IMR-90 (cell line): ENCODE measurements around the gene ERVK3-1. TPM values are rescaled to one million over a fixed set of nuclear protein-coding genes. Genes with fewer than 3 reads are reported as not detected.

ENCODE experiments used
- ATAC-seq: fragments of 200-7000 bp; cut with Tn5 transposase; 2 replicates; pipeline ENCODE4 v1.9.1; 2020; ENCODE audit warnings: low read depth, mild to moderate bottlenecking, moderate library complexity
- BruUV-seq: library from RNA; stranded (reverse); fragments of 400-500 nt; replicated peaks from 2 replicates; lab custom pipeline; 2021; lab: Mats Ljungman, UMichigan
- CTCF ChIA-PET: fragments of 300-600 bp; formaldehyde crosslinking; extraction: SDS; loops from one replicate; lab custom pipeline; 2021; ENCODE audit warnings: antibody characterized with exemption; lab: Yijun Ruan, JAX
- POLR2A ChIA-PET: fragments of 300-600 bp; sonication (Branson Sonifier 250); formaldehyde crosslinking; loops from one replicate; lab custom pipeline; 2022; ENCODE audit warnings: antibody characterized with exemption; ENCODE audit not compliant: unreplicated experiment; lab: Charles Lee
- DNase-seq: peaks from one replicate; pipeline ENCODE4 v3.0.0; 2013
- H2AFZ ChIP-seq: replicated peaks from 2 replicates; pipeline ENCODE3; 2013; ENCODE audit warnings: low read length, mild to moderate bottlenecking; ENCODE audit not compliant: poor library complexity
- H2AK5ac ChIP-seq: 2 replicates; pipeline ENCODE4 v1.6.1; 2013; ENCODE audit warnings: low read depth, low read length, inconsistent platforms
- H2AK9ac ChIP-seq: replicated peaks from 2 replicates; pipeline ENCODE3; 2013; ENCODE audit warnings: mild to moderate bottlenecking, low read depth, low read length, moderate library complexity; ENCODE audit not compliant: poor library complexity
- H2BK120ac ChIP-seq: 2 replicates; pipeline ENCODE4 v1.6.1; 2013; ENCODE audit warnings: low read depth, low read length, inconsistent platforms
- H2BK15ac ChIP-seq: 3 replicates; pipeline ENCODE4 v1.6.1; 2013; ENCODE audit warnings: low read depth, low read length, inconsistent platforms
- H2BK20ac ChIP-seq: 2 replicates; pipeline ENCODE4 v1.6.1; 2013; ENCODE audit warnings: low read depth, mild to moderate bottlenecking, inconsistent platforms, low read length, moderate library complexity
- H2BK5ac ChIP-seq: 2 replicates; pipeline ENCODE4 v1.6.1; 2013; ENCODE audit warnings: mild to moderate bottlenecking, low read depth, low read length, inconsistent platforms; ENCODE audit not compliant: poor library complexity, severe bottlenecking
- H3K14ac ChIP-seq: replicated peaks from 2 replicates; pipeline ENCODE4 v1.6.1; 2013; ENCODE audit warnings: low read depth, low read length, inconsistent platforms
- H3K18ac ChIP-seq: 2 replicates; pipeline ENCODE4 v1.6.1; 2013; ENCODE audit warnings: low read depth, low read length, control low read depth
- H3K23ac ChIP-seq: 2 replicates; pipeline ENCODE4 v1.6.1; 2013; ENCODE audit warnings: low read depth, low read length, inconsistent platforms
- H3K27ac ChIP-seq: 2 replicates; pipeline ENCODE4 v1.5.1; 2013; ENCODE audit warnings: mild to moderate bottlenecking, control low read depth, low read length; ENCODE audit not compliant: insufficient read depth
- H3K27me3 ChIP-seq: 2 replicates; pipeline ENCODE4 v1.6.1; 2013; ENCODE audit warnings: low read length; ENCODE audit not compliant: control insufficient read depth, insufficient read depth
- H3K36me3 ChIP-seq: 2 replicates; pipeline ENCODE4 v1.6.1; 2013; ENCODE audit warnings: low read length, mixed read lengths; ENCODE audit not compliant: control insufficient read depth, insufficient read depth
- H3K4ac ChIP-seq: 2 replicates; pipeline ENCODE4 v1.6.1; 2013; ENCODE audit warnings: low read depth, low read length, inconsistent platforms
- H3K4me1 ChIP-seq: 2 replicates; pipeline ENCODE4 v1.6.1; 2013; ENCODE audit warnings: low read length, mixed read lengths; ENCODE audit not compliant: control insufficient read depth, insufficient read depth
- H3K4me2 ChIP-seq: 2 replicates; pipeline ENCODE4 v1.6.1; 2013; ENCODE audit warnings: low read depth, mild to moderate bottlenecking, control low read depth, low read length, moderate library complexity
- H3K4me3 ChIP-seq: 2 replicates; pipeline ENCODE4 v1.5.1; 2013; ENCODE audit warnings: low read depth, mild to moderate bottlenecking, control low read depth, low read length, moderate library complexity; ENCODE audit not compliant: insufficient read depth
- H3K56ac ChIP-seq: 2 replicates; pipeline ENCODE4 v1.6.1; 2013; ENCODE audit warnings: low read length, inconsistent platforms; ENCODE audit not compliant: insufficient read depth; ENCODE audit errors: extremely low read depth
- H3K79me1 ChIP-seq, 2 experiments: 2 replicates each; pipeline ENCODE4 v1.6.1; 2013; ENCODE audit warnings: low read length in 2 of 2, inconsistent platforms in 1 of 2, low read depth in 1 of 2
- H3K9ac ChIP-seq: 2 replicates; pipeline ENCODE4 v1.6.1; 2013; ENCODE audit warnings: low read depth, low read length, control low read depth
- H3K9me1 ChIP-seq: 2 replicates; pipeline ENCODE4 v1.6.1; 2013; ENCODE audit warnings: low read length, inconsistent platforms; ENCODE audit not compliant: insufficient read depth
- H3K9me3 ChIP-seq: 2 replicates; pipeline ENCODE4 v1.6.1; 2013; ENCODE audit warnings: low read length; ENCODE audit not compliant: control insufficient read depth, insufficient read depth
- H4K20me1 ChIP-seq: 2 replicates; pipeline ENCODE4 v1.6.1; 2013; ENCODE audit warnings: low read length, inconsistent platforms; ENCODE audit not compliant: insufficient read depth
- H4K5ac ChIP-seq: 2 replicates; pipeline ENCODE4 v1.6.1; 2013; ENCODE audit warnings: mild to moderate bottlenecking, low read depth, low read length, control low read depth
- H4K8ac ChIP-seq, 2 experiments: 2 replicates each; pipeline ENCODE4 v1.6.1; 2013; ENCODE audit warnings: low read depth in 2 of 2, low read length in 2 of 2, control low read depth in 1 of 2, inconsistent platforms in 1 of 2
- H4K91ac ChIP-seq: 2 replicates; pipeline ENCODE4 v1.6.1; 2013; ENCODE audit warnings: low read depth, low read length, inconsistent platforms; ENCODE audit not compliant: insufficient read depth
- CEBPB ChIP-seq: IDR thresholded peaks from 2 replicates; pipeline ENCODE4 v1.6.1; 2012; ENCODE audit warnings: low read depth, low read length, improper control_type of control experiment
- CHD1 ChIP-seq: IDR thresholded peaks from 2 replicates; pipeline ENCODE4 v1.6.1; 2012; ENCODE audit warnings: low read depth, low read length, improper control_type of control experiment
- CTCF ChIP-seq: conservative IDR thresholded peaks from 2 replicates; pipeline ENCODE4 v1.5.1; 2012; ENCODE audit warnings: mild to moderate bottlenecking, low read depth, low read length, improper control_type of control experiment
- FOS ChIP-seq: fragments of 150-350 bp; IDR thresholded peaks from 2 replicates; pipeline ENCODE4 v1.6.1; 2016; ENCODE audit warnings: low read depth, low read length
- MAFK ChIP-seq: IDR thresholded peaks from 2 replicates; pipeline ENCODE4 v1.6.1; 2012; ENCODE audit warnings: low read depth, low read length, improper control_type of control experiment
- NFE2L2 ChIP-seq: fragments of 150-350 bp; IDR thresholded peaks from 2 replicates; pipeline ENCODE4 v1.6.1; 2016; ENCODE audit warnings: low read depth, mild to moderate bottlenecking, low read length
- RAD21 ChIP-seq: IDR thresholded peaks from 2 replicates; pipeline ENCODE4 v1.6.1; 2012; ENCODE audit warnings: low read length, improper control_type of control experiment
- WGBS, 2 experiments: methylation state at CpG; one replicate each; pipeline versions ENCODE4 v1.1.5 to v1.1.7; 2013; ENCODE audit warnings: missing lambda C conversion rate in 2 of 2; ENCODE audit not compliant: insufficient read length in 1 of 2; ENCODE audit errors: extremely low coverage in 2 of 2; 5-methylcytosine and 5-hydroxymethylcytosine counted together
- dilution Hi-C: fragments of 300-500 bp; cut with HindIII; formaldehyde crosslinking; loops from one replicate; pipeline ENCODE4 v1.14.3; 2018; ENCODE audit warnings: low sequenced_read_pairs; ENCODE audit not compliant: unreplicated experiment
- in situ Hi-C: fragments of 300-500 bp; cut with MboI; formaldehyde crosslinking; loops from 3 replicates; pipeline ENCODE4 v1.14.3; 2019; ENCODE audit warnings: low sequenced_read_pairs, inconsistent platforms, mixed read lengths
- intact Hi-C: fragments of 100-400 bp; cut with micrococcal nuclease; formaldehyde crosslinking; loops from 2 replicates; pipeline ENCODE4 v1.10.0; 2022
- polyA plus RNA-seq, 3 experiments: library from polyadenylated mRNA; depleted of rRNA; stranded (reverse); fragments of >200 nt; gene quantifications; 2 replicates each; pipeline ENCODE4 v1.2.3, GENCODE V29; 2012; ENCODE audit warnings: low replicate concordance in 1 of 3
- total RNA-seq: library from RNA; depleted of rRNA; stranded (reverse); fragments of >200 nt; gene quantifications from 2 replicates; pipeline ENCODE4 v1.2.3, GENCODE V29; 2012

The ERVK3-1 gene
- total and polyA plus RNA-seq, 2 of the 4 experiments (the other 2 are of a cell fraction), result 33.0 to 39.3 TPM

GRCh38 chr19:58355215-58355796, 50.1 kb downstream of the ERVK3-1 start:
- intact Hi-C loops (no loop called here), in situ Hi-C loops (no loop called here), dilution Hi-C loops (no loop called here)
- H3K4me2 ChIP-seq, result no peak overlapping the region
- H2AK9ac ChIP-seq, result no peak overlapping the region
- H3K18ac ChIP-seq, result no peak overlapping the region
- H3K9ac ChIP-seq, result no peak overlapping the region
- H4K91ac ChIP-seq, result no peak overlapping the region
- peaks cover 10% of the 10 kb centered on the region for H3K27me3 ChIP-seq
- WGBS, 2 experiments, result 85% methylated on average over 4 of the region's 10 CpGs; no CpG with 5 or more reads in 1 of the 2 experiments
- H3K23ac ChIP-seq, result no peak overlapping the region
- H2AFZ ChIP-seq, result no peak overlapping the region
- DNase-seq (no peak), ATAC-seq (no peak)
- no peak overlapping the region for H4K8ac ChIP-seq
- TF ChIP-seq FOS (no peak), RAD21 (no peak), CHD1 (no peak), CTCF (no peak), NFE2L2 (no peak), CEBPB (no peak), MAFK (no peak)
- no peak overlapping the region for H3K56ac ChIP-seq
- peaks cover 4% of the 10 kb centered on the region; the same call in 1 of the 2 replicates for H3K9me1 ChIP-seq
- H3K27ac ChIP-seq, result no peak overlapping the region
- no peak overlapping the region for H2BK15ac ChIP-seq
- H2BK120ac ChIP-seq, result no peak overlapping the region
- no peak overlapping the region for H3K4me3 ChIP-seq
- H2AK5ac ChIP-seq, result no peak overlapping the region
- H3K4me1 ChIP-seq, result peaks cover 7% of the 10 kb centered on the region; the same call in 1 of the 2 replicates
- H4K20me1 ChIP-seq, result peaks cover 8% of the 10 kb centered on the region
- no peak overlapping the region for H4K5ac ChIP-seq
- H3K4ac ChIP-seq, result no peak overlapping the region
- no peak overlapping the region for H2BK5ac ChIP-seq
- POLR2A ChIA-PET, result no interaction called here
- H3K36me3 ChIP-seq, result peaks cover 11% of the 10 kb centered on the region; the same call in 1 of the 2 replicates
- H3K14ac ChIP-seq, result no peak overlapping the region
- H3K9me3 ChIP-seq, result no peaks in the 10 kb centered on the region
- H2BK20ac ChIP-seq, result no peak overlapping the region
- no TSS peak for BruUV-seq
- H3K79me1 ChIP-seq, result peaks cover 0 to 21% of the 10 kb centered on the region in 2 experiments; a peak in 3 of 4 replicates
- CTCF ChIA-PET, result no interaction called here
